Tibial nerve (tissue), 4 donors: ENCODE data around the gene CDH8. TPM values are rescaled to one million over a fixed set of nuclear protein-coding genes. Genes with fewer than 3 reads are reported as not detected.

Experiments
- DNase-seq, 2 donors: peaks; one replicate each; pipeline ENCODE4 v3.0.0-alpha.2; 2019; ENCODE audit warnings: low spot score in 2 of 2
- H3K27ac ChIP-seq, 4 donors: fragments of 200-600 bp; sonication (generic) in 3 of 4; one replicate each; pipeline ENCODE4 v1.5.1; 2017 to 2019; ENCODE audit warnings: mild to moderate bottlenecking in 1 of 4
- H3K27me3 ChIP-seq, 2 donors: fragments of 200-600 bp; sonication (generic) in 1 of 2; one replicate each; pipeline versions ENCODE4 v1.5.1 to v1.6.0; 2017 to 2019
- H3K36me3 ChIP-seq, 3 donors: fragments of 200-600 bp; sonication (generic); one replicate each; pipeline ENCODE4 v1.5.1; 2018 to 2019
- H3K4me1 ChIP-seq, 4 donors: fragments of 200-600 bp; sonication (generic) in 3 of 4; one replicate each; pipeline ENCODE4 v1.5.1; 2017 to 2019
- H3K4me3 ChIP-seq, 4 donors: fragments of 200-600 bp; sonication (generic) in 3 of 4; one replicate each; pipeline ENCODE4 v1.5.1; 2017 to 2019; ENCODE audit warnings: mild to moderate bottlenecking in 1 of 4, moderate library complexity in 1 of 4
- H3K9me3 ChIP-seq, 4 donors: fragments of 200-600 bp; sonication (generic) in 3 of 4; one replicate each; pipeline ENCODE4 v1.5.1; 2017 to 2019
- CTCF ChIP-seq, 5 experiments: fragments of 200-600 bp in 3 of 5; fragments of 450-650 bp in 2 of 5; sonication (generic) in 3 of 5; IDR thresholded peaks; one replicate each; pipeline ENCODE4 v1.5.1; 2016 to 2019; ENCODE audit warnings: antibody characterized with exemption in 5 of 5, mild to moderate bottlenecking in 3 of 5, moderate library complexity in 2 of 5
- EP300 ChIP-seq, 2 donors: sonication (generic); formaldehyde crosslinking; IDR thresholded peaks; one replicate each; pipeline ENCODE4 v1.6.1; 2017; ENCODE audit warnings: antibody characterized with exemption in 2 of 2, mild to moderate bottlenecking in 1 of 2
- POLR2A ChIP-seq, 2 donors: fragments of 450-650 bp; IDR thresholded peaks; one replicate each; pipeline ENCODE4 v1.6.1; 2017; ENCODE audit warnings: antibody characterized with exemption in 2 of 2, mild to moderate bottlenecking in 2 of 2, moderate library complexity in 2 of 2
- WGBS, 2 donors: methylation state at CpG; one replicate each; pipeline ENCODE4 v1.1.5; 2018; 5-methylcytosine and 5-hydroxymethylcytosine counted together
- total RNA-seq, 4 donors: library from RNA; depleted of rRNA; stranded (reverse); fragments of >200 nt; gene quantifications; one replicate each; pipeline ENCODE4 v1.1.0, GENCODE V29; 2016

Gene CDH8
- total RNA-seq, 4 donors from 2014 or later = 0.22 TPM; not detected in 3

GRCh38 chr16:62020681-62021080 is 15.6 kb downstream of the CDH8 start:
- no peak for TF ChIP-seq POLR2A (IDR thresholded peaks at IDR 0.05)
- TF ChIP-seq CTCF (IDR thresholded peaks at IDR 0.05) = no peak
- no peak for TF ChIP-seq EP300 (IDR thresholded peaks at IDR 0.05)
- WGBS, 2 donors = 58% methylated on average over 6 of the region's 6 CpGs
- peaks cover 0 to 11% of the 10 kb centered on the region in 2 donors for H3K27me3 ChIP-seq
- DNase-seq = no peak
- H3K4me3 ChIP-seq = no peak overlapping the region
- no peaks in the 10 kb centered on the region for H3K36me3 ChIP-seq
- H3K9me3 ChIP-seq = no peaks in the 10 kb centered on the region
- peaks cover 0 to 4% (median 0%) of the 10 kb centered on the region in 4 donors for H3K4me1 ChIP-seq
- no peak overlapping the region for H3K27ac ChIP-seq

- 75% methylated on average over 1 of the region's 1 CpG for WGBS, 2 donors
- no peaks in the 10 kb centered on the region for H3K9me3 ChIP-seq
- no peak overlapping the region for H3K4me3 ChIP-seq
- no peaks in the 10 kb centered on the region for H3K36me3 ChIP-seq
- H3K27ac ChIP-seq = no peak overlapping the region
- DNase-seq = no peak
- H3K27me3 ChIP-seq = peaks cover 0 to 11% of the 10 kb centered on the region in 2 donors
- TF ChIP-seq EP300 (IDR thresholded peaks at IDR 0.05) (no peak), POLR2A (IDR thresholded peaks at IDR 0.05) (no peak), CTCF (IDR thresholded peaks at IDR 0.05) (no peak)
- peaks cover 0 to 4% (median 0%) of the 10 kb centered on the region in 4 donors for H3K4me1 ChIP-seq
These were observed 16.4 kb downstream of the CDH8 start for GRCh38 chr16:62019851-62020250.

- no peak for DNase-seq
- H3K9me3 ChIP-seq = no peaks in the 10 kb centered on the region
- 74 to 82% methylated on average over 15 of the region's 15 CpGs for WGBS, 2 donors
These were observed 17.8 kb downstream of the CDH8 start for GRCh38 chr16:62018301-62019060.

GRCh38 chr16:62014319-62014923 is 21.8 kb downstream of the CDH8 start:
- no peaks in the 10 kb centered on the region for H3K36me3 ChIP-seq
- TF ChIP-seq POLR2A (IDR thresholded peaks at IDR 0.05) (no peak), CTCF (IDR thresholded peaks at IDR 0.05) (no peak), EP300 (IDR thresholded peaks at IDR 0.05) (no peak)
- H3K4me1 ChIP-seq = no peaks in the 10 kb centered on the region
- H3K27ac ChIP-seq = no peak overlapping the region
- DNase-seq = no peak
- no peaks in the 10 kb centered on the region for H3K9me3 ChIP-seq
- peaks cover 0 to 8% of the 10 kb centered on the region in 2 donors for H3K27me3 ChIP-seq
- no peak overlapping the region for H3K4me3 ChIP-seq
- 70 to 80% methylated on average over 8 of the region's 8 CpGs for WGBS, 2 donors

More at GRCh38 chr16:62018301-62019060, 17.8 kb downstream of the CDH8 start:
- TF ChIP-seq CTCF (IDR thresholded peaks at IDR 0.05) (no peak), POLR2A (IDR thresholded peaks at IDR 0.05) (no peak), EP300 (IDR thresholded peaks at IDR 0.05) (no peak)
- no peak overlapping the region for H3K4me3 ChIP-seq
- peaks cover 0 to 4% (median 0%) of the 10 kb centered on the region in 4 donors for H3K4me1 ChIP-seq
- H3K27ac ChIP-seq = no peak overlapping the region
- peaks cover 0 to 10% of the 10 kb centered on the region in 2 donors for H3K27me3 ChIP-seq
- H3K36me3 ChIP-seq = no peaks in the 10 kb centered on the region

- TF ChIP-seq POLR2A (IDR thresholded peaks at IDR 0.05) (no peak), CTCF (IDR thresholded peaks at IDR 0.05) (no peak), EP300 (IDR thresholded peaks at IDR 0.05) (no peak)
- Histone ChIP-seq H3K4me3 (no peak overlapping the region), H3K36me3 (no peaks in the 10 kb centered on the region), H3K9me3 (no peaks in the 10 kb centered on the region), H3K27me3 (no peaks in the 10 kb centered on the region), H3K27ac (no peak overlapping the region), H3K4me1 (no peaks in the 10 kb centered on the region)
- no peak for DNase-seq
- WGBS, 2 donors = 84 to 85% methylated on average over 4 of the region's 4 CpGs
These were observed 26.1 kb downstream of the CDH8 start for GRCh38 chr16:62010186-62010585.
